Activated CD4-positive, alpha-beta T cell treated with anti-CD3 and anti-CD28 coated beads, Interleukin-2, amount 50 U/mL, for 4 hours (primary cell): ENCODE data around the gene CFAP73.

Source experiments
- DNase-seq, 2 experiments: peaks; one replicate each; pipeline ENCODE4 v3.0.0-alpha.2; 2020

Gene CFAP73

GRCh38 chr12:113167868-113168267 is 18.3 kb downstream of the CFAP73 start:
- DNase-seq: no peak

DNA sequence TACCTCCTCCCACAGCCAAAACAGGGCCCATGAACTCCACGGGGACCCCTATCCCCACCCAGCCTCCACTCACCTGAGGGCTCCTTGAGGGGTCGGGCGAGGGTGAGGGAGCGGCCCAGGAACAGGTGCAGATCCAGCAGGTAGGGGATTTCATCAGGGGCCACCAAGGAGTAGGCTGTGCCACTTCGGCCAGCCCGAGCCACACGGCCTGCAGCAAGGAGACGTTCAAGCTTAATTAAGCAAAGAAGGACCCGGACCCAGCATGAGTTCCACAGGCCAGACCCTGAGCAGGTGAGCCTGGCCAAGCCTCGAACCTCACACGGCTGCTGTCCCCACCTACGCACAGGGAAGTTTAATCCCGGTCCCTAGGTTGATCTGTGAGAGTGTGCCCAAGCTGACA is 20.2 kb downstream of the CFAP73 start:
- no peak for DNase-seq

- DNase-seq: no peak
Observed at GRCh38 chr12:113170457-113170856, 20.9 kb downstream of the CFAP73 start.

DNA sequence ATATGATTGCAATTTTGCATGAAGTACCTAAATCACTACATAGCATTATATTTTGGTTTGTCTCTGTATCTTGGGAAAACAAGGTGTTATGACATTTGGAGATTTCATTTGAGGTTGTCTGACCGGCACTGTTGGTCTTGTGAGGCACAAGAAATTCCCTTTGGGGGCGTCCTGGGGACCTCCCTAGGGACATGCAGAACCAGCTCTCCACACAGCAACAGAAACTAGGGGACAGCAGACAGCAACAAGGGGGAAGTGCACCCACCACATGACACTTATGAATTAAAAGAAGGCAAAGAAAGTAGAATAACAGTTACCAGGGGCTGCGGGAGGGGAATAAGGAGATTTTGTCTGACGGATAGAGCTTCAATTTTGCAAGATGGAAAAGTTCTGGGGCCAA is 21.4 kb downstream of the CFAP73 start:
- no peak for DNase-seq

GRCh38 chr12:113171543-113171942 is 22.0 kb downstream of the CFAP73 start:
- no peak for DNase-seq

GRCh38 chr12:113172185-113172584 is 22.7 kb downstream of the CFAP73 start:
- no peak for DNase-seq

DNA sequence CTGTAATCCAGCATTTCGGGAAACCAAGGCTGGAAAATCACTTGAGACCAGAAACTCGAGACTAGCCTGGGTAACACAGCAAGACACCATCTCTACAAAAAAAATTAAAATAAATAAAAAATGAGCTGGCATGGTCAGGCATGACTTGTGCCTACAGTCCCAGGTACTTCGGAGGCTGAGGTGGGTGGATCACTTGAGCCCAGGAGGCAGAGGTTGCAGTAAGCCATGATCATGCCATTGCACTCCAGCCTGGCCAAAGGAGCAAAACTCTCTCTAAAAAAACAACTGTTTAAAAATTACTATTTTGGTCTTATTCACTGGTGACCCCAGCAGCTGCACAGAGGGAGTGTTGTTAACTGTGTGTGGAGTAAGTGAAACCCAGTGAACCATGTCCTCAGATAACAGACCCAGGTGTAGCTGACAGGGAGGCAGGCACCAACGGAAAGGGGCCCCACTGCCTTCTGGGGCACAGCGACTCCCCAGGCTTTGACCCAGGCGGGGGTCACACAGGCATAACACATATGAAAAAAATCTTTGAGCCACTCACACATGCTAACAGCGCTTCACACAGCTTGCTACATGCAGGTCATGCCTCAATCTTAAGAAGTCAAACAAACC is 23.7 kb downstream of the CFAP73 start:
- no peak for DNase-seq

- peak; percentile 77 for DNase-seq
Observed at GRCh38 chr12:113174461-113175384, 25.2 kb downstream of the CFAP73 start.

- DNase-seq: no peak
Observed at GRCh38 chr12:113179023-113179422, 29.5 kb downstream of the CFAP73 start.

- DNase-seq: no peak
Observed at GRCh38 chr12:113180333-113180732, 30.8 kb downstream of the CFAP73 start.

- no peak for DNase-seq
Observed at GRCh38 chr12:113181975-113182374, 32.5 kb downstream of the CFAP73 start.

- DNase-seq: no peak
Observed at GRCh38 chr12:113183030-113183589, 33.6 kb downstream of the CFAP73 start.

- DNase-seq: no peak
Observed at GRCh38 chr12:113184098-113184899, 34.8 kb downstream of the CFAP73 start.

- DNase-seq: peak; percentile 83 to 85
Observed at GRCh38 chr12:113184900-113185179, 35.3 kb downstream of the CFAP73 start.

- DNase-seq: peak; percentile 74
Observed at GRCh38 chr12:113185180-113186032, 35.9 kb downstream of the CFAP73 start, which contains the start of the genes DDX54 and RITA1. DDX54 (minus strand) TSS chr12:113185478; CDS start chr12:113185451, 27 bp downstream. RITA1 (plus strand) TSS chr12:113185721; CDS start chr12:113186747, 1,026 bp downstream.

DNA sequence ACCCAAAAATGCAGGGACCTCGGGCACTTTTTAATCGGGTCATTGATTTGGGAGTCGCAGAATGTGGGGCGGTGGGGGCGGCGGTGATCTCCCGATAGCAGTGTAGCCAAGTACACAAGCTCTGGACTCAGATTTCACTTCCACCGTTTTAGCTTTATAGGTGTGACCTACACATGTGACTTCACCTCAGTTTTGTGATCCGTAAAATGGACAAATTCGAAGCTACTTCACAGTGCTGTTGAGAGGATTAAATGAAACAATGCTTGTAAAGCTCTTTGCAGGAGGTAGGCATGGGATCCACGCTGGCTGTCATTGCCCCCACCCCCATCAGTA is 36.5 kb downstream of the CFAP73 start:
- no peak for DNase-seq

GRCh38 chr12:113186666-113187325 is 37.3 kb downstream of the CFAP73 start:
- no peak for DNase-seq

GRCh38 chr12:113189361-113189760 is 39.8 kb downstream of the CFAP73 start:
- no peak for DNase-seq

GRCh38 chr12:113190761-113191160 is 41.2 kb downstream of the CFAP73 start:
- no peak for DNase-seq

DNA sequence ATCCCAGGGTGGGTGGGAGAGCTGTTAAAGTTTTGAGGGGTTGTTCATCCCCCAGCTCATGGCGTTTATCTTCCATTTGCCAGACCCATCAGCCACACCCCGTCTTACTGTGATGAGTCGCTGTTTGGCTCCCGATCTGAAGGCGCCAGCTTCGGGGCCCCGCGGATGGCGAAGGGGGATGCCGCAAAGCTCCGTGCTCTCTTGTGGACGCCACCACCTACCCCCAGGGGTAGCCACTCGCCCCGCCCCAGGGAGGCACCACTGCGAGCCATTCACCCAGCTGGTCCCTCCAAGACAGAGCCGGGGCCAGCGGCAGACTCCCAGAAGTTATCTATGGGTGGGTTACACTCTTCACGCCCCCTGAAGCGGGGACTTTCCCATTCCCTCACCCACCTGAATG is 41.7 kb downstream of the CFAP73 start:
- DNase-seq: no peak

GRCh38 chr12:113194971-113195391 is 45.5 kb downstream of the CFAP73 start:
- DNase-seq: no peak

- no peak for DNase-seq
Observed at GRCh38 chr12:113195598-113195997, 46.1 kb downstream of the CFAP73 start.
